ENCODE results near the gene THSD4.
A peak's percentile ranks its signal among the peaks of the same experiment; 100 is the strongest.

Gene THSD4

DNA sequence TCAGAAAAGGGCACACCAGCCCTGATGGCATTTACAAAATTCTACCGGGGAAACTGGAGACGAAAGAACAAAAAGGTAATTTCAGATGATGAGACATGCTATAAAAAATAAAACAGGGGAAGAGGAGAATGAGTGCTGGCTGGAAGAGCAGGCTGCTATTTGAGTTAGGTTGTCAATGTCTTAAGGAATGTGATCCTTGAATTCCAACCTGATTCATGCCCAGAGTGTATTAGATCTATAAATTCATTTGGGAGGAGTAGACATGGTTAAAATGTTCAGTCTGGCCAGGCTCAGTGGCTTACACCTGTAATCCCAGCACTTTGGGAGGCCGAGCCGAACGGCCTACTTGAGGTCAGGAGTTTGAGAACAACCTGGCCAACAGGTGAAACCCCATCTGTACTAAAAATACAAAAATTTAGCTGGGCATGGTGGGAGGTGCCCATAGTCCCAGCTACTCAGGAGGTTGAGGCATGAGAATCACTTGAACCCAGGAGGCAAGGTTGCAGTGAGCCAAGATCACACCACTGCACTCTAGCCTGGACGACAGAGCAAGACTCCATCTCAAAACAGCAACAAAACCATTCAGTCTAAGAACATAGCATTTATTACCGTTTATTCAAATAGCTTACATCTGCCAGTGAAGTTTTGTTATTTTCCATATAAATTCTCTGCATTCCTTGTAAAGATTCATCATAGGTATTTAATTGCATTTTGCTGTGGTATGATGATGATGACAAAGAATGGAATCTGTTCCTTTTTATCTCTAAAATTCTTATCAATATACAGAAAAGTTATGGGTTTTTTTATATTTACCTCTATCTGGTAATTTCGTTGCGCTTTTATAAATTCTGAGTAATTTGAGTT is 568.4 kb downstream of the THSD4 start:
- TF ChIP-seq JUND (IDR thresholded peaks at IDR 0.05; ENCODE audit: low read depth) = no peak
- in situ Hi-C loops (cut with HindIII; ENCODE audit: low pct_unique_long_range_greater_than_20kb, low sequenced_read_pairs) = no loop called here
- no peak for DNase-seq (ENCODE audit: low read depth in 1 of 2, low spot score in 1 of 2)

DNA sequence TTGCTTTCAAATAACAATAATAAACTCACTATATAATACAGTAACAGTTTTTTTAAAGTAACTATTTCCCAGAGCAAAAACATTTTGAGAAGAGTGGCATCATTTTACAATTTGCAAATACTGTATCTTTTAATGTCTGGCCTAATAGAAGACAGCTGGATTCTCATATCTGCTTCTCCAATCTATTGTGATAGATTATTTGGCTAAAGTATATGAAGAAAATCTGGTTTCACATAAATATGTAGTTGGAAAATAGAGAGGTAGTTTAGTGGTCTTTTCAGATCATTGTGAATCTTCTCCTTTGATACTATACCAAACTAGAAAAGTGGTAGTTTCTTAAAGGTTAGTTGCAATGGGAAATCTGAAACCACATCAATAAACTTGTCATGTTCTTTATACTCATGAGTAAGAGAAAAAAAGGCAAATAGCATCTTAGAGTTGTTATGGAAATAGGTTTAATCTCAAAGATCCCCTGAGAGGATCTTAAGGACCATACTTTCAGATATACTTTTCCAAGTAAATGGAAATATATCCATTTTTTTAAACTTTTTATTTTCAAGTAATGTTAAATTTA is 570.2 kb downstream of the THSD4 start:
- in situ Hi-C loops (cut with HindIII; ENCODE audit: low pct_unique_long_range_greater_than_20kb, low sequenced_read_pairs) = no loop called here
- TF ChIP-seq JUND (IDR thresholded peaks at IDR 0.05; ENCODE audit: low read depth) = no peak
- DNase-seq (ENCODE audit: low read depth in 1 of 2, low spot score in 1 of 2) = no peak

DNA sequence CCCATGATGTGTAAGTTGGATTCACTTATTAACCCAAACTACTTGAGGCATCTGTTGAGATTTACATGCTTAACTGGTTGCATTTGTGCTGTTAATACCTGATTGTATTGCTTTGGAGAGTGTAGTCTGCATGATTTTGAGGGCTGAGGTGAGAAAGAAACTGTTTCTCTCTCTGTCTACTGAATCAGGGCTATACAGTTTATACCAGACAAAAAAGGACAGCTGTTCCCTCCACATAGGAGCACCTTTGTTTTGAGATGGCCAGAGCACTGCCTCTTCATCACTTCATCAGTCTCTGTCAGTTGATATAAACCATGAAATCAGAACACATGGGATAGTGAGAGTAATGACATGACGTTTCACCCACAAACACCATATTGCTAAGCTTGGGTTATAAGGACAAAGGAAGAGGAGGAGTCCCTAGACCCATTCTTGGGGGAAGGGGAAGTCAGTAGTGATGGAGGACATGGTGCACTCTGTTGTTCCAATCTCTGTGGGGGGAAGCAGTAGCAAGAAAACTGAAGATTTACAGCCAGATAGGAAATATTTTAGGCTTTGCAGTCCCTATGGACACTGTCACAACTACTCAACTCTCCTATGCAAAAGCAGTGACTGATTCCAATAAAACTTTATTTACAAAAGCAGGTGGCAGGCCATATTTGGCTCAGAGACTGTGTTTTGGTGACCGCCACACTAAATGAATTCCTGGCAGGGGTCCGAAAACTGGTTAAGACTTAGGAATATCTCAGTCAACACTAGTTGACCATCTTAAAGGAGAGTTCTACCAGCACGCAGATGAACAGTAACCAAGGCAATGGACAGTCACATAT is 571.2 kb downstream of the THSD4 start:
- in situ Hi-C loops (cut with HindIII; ENCODE audit: low pct_unique_long_range_greater_than_20kb, low sequenced_read_pairs) = no loop called here
- DNase-seq (ENCODE audit: low read depth in 1 of 2, low spot score in 1 of 2) = no peak
- no peak for TF ChIP-seq JUND (IDR thresholded peaks at IDR 0.05; ENCODE audit: low read depth)

DNA sequence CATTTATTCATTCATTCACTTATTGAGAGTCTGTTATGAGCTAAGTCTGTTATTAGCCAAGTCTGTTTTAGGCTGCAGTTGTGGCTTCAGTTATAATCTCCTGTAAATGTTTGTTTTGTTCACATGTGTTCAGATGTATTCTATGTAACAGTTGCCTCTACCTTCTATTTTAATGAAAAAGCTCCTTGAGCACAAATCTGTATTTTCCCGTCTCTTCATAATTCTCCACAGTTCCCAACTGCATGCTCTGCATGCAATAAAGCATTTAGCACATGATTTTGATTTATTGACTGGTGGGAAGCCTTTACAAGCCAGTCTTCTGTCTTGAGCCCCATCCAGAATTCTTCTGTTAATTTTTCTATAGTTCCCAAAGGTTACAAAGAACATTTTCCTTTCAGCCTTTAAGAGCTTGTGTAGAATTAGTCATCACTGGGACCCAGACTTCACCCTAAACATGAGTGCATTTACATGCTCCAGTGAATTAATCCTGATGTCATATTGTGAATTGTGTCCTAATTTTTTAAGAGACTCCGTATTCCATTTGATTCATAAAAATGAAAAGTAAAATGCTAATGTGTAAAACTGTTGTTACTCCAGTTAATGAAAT is 572.7 kb downstream of the THSD4 start:
- no peak for DNase-seq (ENCODE audit: low read depth in 1 of 2, low spot score in 1 of 2)
- in situ Hi-C loops (cut with HindIII; ENCODE audit: low pct_unique_long_range_greater_than_20kb, low sequenced_read_pairs) = no loop called here
- TF ChIP-seq JUND (IDR thresholded peaks at IDR 0.05; ENCODE audit: low read depth) = no peak

DNA sequence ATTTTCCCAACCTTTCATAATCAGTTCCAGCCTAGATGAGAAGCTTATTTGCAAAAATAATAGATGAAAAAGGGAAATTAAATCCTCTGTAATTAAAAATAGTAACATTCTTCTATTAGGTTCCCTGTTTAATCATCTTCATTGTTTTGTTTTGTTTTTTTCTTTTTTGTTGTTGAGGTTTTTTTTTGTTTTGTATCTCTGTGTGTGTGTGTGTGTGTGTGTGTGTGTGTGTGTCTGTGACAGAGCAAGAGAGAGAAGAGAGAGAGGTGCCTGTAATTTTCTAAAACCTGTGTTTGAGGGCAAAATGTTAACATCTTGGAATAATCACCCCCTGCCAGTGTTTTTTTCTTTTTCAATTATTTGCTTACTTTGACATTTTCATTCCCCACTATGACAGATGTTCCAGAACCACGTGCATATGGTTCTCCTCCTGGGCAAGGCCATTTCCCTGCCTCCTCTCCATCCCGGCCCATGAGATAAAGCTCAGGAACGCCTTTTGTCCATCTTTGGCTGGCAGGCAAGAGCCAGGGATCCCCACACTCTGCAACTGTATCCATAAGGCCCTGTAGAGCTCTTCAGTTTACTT is 573.3 kb downstream of the THSD4 start:
- in situ Hi-C loops (cut with HindIII; ENCODE audit: low pct_unique_long_range_greater_than_20kb, low sequenced_read_pairs) = no loop called here
- no peak for DNase-seq (ENCODE audit: low read depth in 1 of 2, low spot score in 1 of 2)
- TF ChIP-seq JUND (IDR thresholded peaks at IDR 0.05; ENCODE audit: low read depth) = no peak

DNA sequence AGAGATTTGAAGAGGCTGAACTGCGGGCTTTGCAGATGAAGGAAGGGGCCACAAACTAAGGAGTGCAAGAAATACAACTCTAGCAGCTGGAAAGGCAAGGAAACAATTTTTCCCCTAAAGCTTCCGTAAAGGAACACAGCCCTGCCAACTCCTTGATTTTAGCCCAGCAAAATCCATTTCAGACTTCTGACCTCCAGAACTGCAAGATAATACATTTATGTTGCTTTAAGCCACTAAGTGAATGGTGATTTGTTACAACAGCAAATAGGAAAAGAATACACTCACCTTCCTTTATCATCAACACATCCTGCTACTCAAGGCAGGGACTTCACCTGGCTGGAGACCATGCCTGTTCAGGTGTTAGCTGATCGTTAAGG is 575.8 kb downstream of the THSD4 start:
- TF ChIP-seq JUND (IDR thresholded peaks at IDR 0.05; ENCODE audit: low read depth) = no peak
- DNase-seq (ENCODE audit: low read depth in 1 of 2, low spot score in 1 of 2) = no peak
- in situ Hi-C loops (cut with HindIII; ENCODE audit: low pct_unique_long_range_greater_than_20kb, low sequenced_read_pairs) = no loop called here

DNA sequence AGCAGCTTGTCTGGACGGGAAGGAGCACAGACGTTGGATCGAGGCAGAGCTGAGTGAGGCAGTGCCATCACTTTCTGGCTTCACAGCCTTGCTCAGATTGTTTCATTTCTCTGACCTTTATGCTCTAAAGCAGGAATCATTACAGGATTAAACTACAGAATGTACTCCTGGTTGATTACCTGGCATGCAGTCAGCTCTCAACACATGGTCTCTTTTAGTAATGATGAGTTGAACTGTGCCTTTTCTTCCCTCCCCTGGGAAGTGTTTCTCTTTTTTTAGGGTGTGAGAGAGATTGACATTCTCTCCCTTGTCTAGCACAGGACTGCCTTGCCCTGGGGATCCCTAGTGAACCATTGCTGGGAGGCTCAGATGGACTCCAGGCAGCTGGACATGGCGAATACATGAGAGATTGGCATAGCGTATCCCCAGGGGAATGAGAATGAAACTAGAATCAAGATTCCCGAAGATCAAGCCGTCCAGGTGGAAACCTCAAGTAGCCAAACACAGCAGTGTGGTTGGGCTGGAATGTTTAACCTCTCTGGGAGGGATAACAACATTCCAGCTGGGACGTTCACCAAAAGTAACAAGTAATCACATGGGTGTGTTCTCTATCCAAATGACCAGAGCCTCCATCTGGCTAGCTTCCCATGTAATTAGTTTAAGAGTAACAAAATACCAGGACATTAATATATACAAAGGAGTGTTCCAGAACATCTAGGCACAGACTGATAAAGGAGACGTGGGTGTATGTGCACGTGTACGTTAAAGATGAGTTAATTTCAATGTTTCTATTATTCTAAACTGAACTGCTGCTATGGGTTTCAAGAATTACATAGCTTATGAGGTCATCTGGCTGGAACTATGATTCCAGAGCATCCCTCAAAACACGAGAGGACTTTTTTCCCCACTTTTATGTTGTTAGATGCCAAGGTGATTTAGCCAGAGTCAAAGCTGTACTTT is 576.5 kb downstream of the THSD4 start:
- in situ Hi-C loops (cut with HindIII; ENCODE audit: low pct_unique_long_range_greater_than_20kb, low sequenced_read_pairs) = no loop called here
- peak; percentile 32 to 87 for DNase-seq (ENCODE audit: low read depth in 1 of 2, low spot score in 1 of 2)
- no peak for TF ChIP-seq JUND (IDR thresholded peaks at IDR 0.05; ENCODE audit: low read depth)

DNA sequence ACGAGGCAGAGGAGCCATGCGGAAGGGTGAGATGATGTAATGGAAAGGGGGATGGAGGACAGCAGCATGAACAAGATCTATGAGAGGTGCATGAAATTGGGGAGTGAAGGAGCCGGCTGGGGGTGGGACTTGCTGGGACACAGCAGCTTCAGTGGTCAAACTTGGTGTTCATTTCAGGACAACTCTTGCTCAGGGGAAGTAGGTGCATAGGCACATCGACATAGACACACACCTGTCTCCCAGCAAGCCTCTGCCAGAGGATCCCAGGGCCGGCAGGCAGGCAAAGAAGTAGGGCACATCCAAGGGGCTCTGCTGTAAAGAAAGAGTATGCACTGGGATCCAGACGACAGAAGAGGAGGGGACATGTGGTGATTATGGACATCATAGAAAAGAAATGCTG is 582.0 kb downstream of the THSD4 start:
- in situ Hi-C loops (cut with HindIII; ENCODE audit: low pct_unique_long_range_greater_than_20kb, low sequenced_read_pairs) = no loop called here
- DNase-seq (ENCODE audit: low read depth in 1 of 2, low spot score in 1 of 2) = no peak
- TF ChIP-seq JUND (IDR thresholded peaks at IDR 0.05; ENCODE audit: low read depth) = no peak

DNA sequence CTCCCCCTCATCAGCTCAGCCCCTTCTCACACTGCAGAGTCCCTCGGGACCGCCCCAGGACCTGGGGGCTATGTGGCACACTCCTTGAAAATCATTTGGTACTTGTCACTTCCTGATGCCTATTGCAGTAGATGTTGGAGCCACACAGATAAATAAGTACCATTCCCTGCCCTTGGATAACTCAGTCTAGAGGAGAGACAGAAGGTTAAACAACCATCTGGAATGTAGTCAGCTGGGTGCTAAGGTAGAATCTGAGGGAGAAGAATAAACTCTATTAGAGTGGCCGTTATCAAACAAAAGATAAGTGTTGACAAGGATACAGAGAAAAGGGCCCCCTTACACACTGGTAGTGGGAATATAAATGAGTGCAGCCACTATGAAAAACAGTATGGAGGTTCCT is 582.8 kb downstream of the THSD4 start:
- TF ChIP-seq JUND (IDR thresholded peaks at IDR 0.05; ENCODE audit: low read depth) = no peak
- in situ Hi-C loops (cut with HindIII; ENCODE audit: low pct_unique_long_range_greater_than_20kb, low sequenced_read_pairs) = no loop called here
- DNase-seq (ENCODE audit: low read depth in 1 of 2, low spot score in 1 of 2) = no peak

DNA sequence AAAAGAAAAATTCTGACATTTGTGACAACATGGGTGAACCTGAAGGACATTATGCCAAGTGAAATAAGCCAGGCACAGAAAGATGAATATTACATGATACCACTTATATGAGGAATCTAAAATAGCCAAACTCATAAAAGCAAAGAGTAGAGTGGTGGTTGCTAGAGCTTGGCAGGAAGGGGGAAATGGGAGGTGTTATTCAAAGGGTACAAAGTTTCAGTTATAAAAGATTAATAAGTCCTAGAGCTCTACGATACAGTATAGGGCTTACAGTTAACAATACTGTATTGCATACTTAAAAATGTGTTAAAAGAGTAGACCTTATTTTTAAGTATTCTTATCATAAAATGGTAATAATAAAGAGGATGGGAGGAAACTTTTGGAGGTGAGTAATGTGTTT is 583.5 kb downstream of the THSD4 start:
- TF ChIP-seq JUND (IDR thresholded peaks at IDR 0.05; ENCODE audit: low read depth) = no peak
- DNase-seq (ENCODE audit: low read depth in 1 of 2, low spot score in 1 of 2) = no peak
- in situ Hi-C loops (cut with HindIII; ENCODE audit: low pct_unique_long_range_greater_than_20kb, low sequenced_read_pairs) = no loop called here

DNA sequence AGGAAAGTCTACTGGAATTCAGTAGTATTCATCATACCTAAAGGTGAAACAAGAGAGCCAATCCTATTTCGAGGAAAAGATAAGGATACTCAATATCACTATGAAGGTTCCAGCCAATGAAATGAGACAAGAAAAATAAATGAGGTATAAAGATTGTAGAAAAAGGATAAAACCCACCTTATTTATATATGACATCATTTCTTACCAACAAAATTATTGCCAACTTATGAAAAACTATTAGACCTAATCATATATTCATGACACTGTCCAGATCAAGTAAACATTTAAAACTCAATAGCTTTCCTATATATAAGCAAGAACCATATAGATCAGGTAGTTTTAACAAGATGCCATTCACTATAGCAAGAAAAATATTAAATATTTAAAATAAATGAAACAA is 584.7 kb downstream of the THSD4 start:
- no peak for TF ChIP-seq JUND (IDR thresholded peaks at IDR 0.05; ENCODE audit: low read depth)
- in situ Hi-C loops (cut with HindIII; ENCODE audit: low pct_unique_long_range_greater_than_20kb, low sequenced_read_pairs) = no loop called here
- DNase-seq (ENCODE audit: low read depth in 1 of 2, low spot score in 1 of 2) = no peak
